Glomerular visceral epithelial cell (primary cell): Measurements from ENCODE around the gene KCTD15.

Experiments
- DNase-seq: peaks from one replicate; pipeline ENCODE4 v3.0.0-alpha.2; 2016; ENCODE audit errors: extremely low spot score

KCTD15 gene

GRCh38 chr19:33859016-33859415, 62.3 kb downstream of the KCTD15 start:
- no peak for DNase-seq

GRCh38 chr19:33860312-33861090, 63.8 kb downstream of the KCTD15 start:
- DNase-seq, result no peak

- DNase-seq, result no peak
These were observed 65.3 kb downstream of the KCTD15 start for GRCh38 chr19:33861950-33862349.

- DNase-seq, result no peak
These were observed 66.3 kb downstream of the KCTD15 start for GRCh38 chr19:33862981-33863380.

GRCh38 chr19:33863436-33863835, 66.8 kb downstream of the KCTD15 start:
- no peak for DNase-seq

- no peak for DNase-seq
These were observed 67.7 kb downstream of the KCTD15 start for GRCh38 chr19:33864311-33864850.

GRCh38 chr19:33865306-33865705, 68.6 kb downstream of the KCTD15 start:
- DNase-seq, result no peak
